Keratinocyte (primary cell): ENCODE data around the gene COPS3. TPM values are rescaled to one million over a fixed set of nuclear protein-coding genes. Genes with fewer than 3 reads are reported as not detected.

ENCODE experiments used
- DNase-seq: peaks from one replicate; pipeline ENCODE4 v3.0.0-alpha.2; 2011; ENCODE audit warnings: low read depth, missing footprints, low spot score
- FAIRE-seq: peaks from 2 replicates; lab custom pipeline; 2011; peaks lifted over from hg19 to GRCh38; lab: Jason Lieb, UNC
- H2AFZ ChIP-seq: 2 replicates; pipeline ENCODE4 v1.6.0; 2012; ENCODE audit warnings: low read length, control low read depth, inconsistent platforms; ENCODE audit not compliant: control insufficient read depth
- H3K27ac ChIP-seq: 2 replicates; pipeline ENCODE4 v1.5.1; 2011; ENCODE audit warnings: low read length; ENCODE audit not compliant: control insufficient read depth, insufficient read depth
- H3K27me3 ChIP-seq: 3 replicates; pipeline ENCODE4 v1.6.0; 2011; ENCODE audit warnings: low read length; ENCODE audit not compliant: control insufficient read depth, insufficient read depth; ENCODE audit errors: extremely low read depth
- H3K36me3 ChIP-seq, 2 experiments: 2 replicates in 1 of 2; 3 replicates in 1 of 2; pipeline ENCODE4 v1.5.1; 2011; ENCODE audit warnings: low read length in 2 of 2, mild to moderate bottlenecking in 1 of 2; ENCODE audit not compliant: control insufficient read depth in 2 of 2, insufficient read depth in 2 of 2; ENCODE audit errors: extremely low read depth in 1 of 2
- H3K4me1 ChIP-seq: 3 replicates; pipeline ENCODE4 v1.5.1; 2011; ENCODE audit warnings: low read length; ENCODE audit not compliant: control insufficient read depth, insufficient read depth; ENCODE audit errors: extremely low read depth
- H3K4me2 ChIP-seq: 3 replicates; pipeline ENCODE4 v1.6.0; 2011; ENCODE audit warnings: low read depth, low read length; ENCODE audit not compliant: control insufficient read depth, insufficient read depth; ENCODE audit errors: extremely low read depth
- H3K4me3 ChIP-seq, 3 experiments: fragments of 200-600 bp in 1 of 3; sonication (generic) in 1 of 3; 2 replicates in 2 of 3; 3 replicates in 1 of 3; pipeline ENCODE4 v1.5.1; 2011 to 2016; ENCODE audit warnings: low read length in 3 of 3, mild to moderate bottlenecking in 3 of 3, control low read depth in 2 of 3, inconsistent platforms in 1 of 3, low read depth in 1 of 3, mixed read lengths in 1 of 3, mixed run types in 1 of 3, moderate library complexity in 1 of 3; ENCODE audit not compliant: control insufficient read depth in 2 of 3, insufficient read depth in 2 of 3; ENCODE audit errors: extremely low read depth in 1 of 3
- H3K79me2 ChIP-seq: 2 replicates; pipeline ENCODE4 v1.6.0; 2012; ENCODE audit warnings: low read length; ENCODE audit not compliant: control insufficient read depth, insufficient read depth
- H3K9ac ChIP-seq: 3 replicates; pipeline ENCODE4 v1.6.0; 2011; ENCODE audit warnings: low read length; ENCODE audit not compliant: control insufficient read depth, insufficient read depth; ENCODE audit errors: extremely low read depth
- H3K9me1 ChIP-seq: 3 replicates; pipeline ENCODE4 v1.6.0; 2011; ENCODE audit warnings: low read length; ENCODE audit not compliant: control insufficient read depth, insufficient read depth; ENCODE audit errors: extremely low read depth
- H3K9me3 ChIP-seq: 2 replicates; pipeline ENCODE4 v1.5.1; 2012; ENCODE audit warnings: low read depth, low read length; ENCODE audit not compliant: control insufficient read depth
- H4K20me1 ChIP-seq: 3 replicates; pipeline ENCODE4 v1.6.0; 2011; ENCODE audit warnings: low read length; ENCODE audit not compliant: control insufficient read depth, insufficient read depth; ENCODE audit errors: extremely low read depth
- EZH2 ChIP-seq: IDR thresholded peaks from one replicate; pipeline ENCODE4 v1.6.1; 2012; ENCODE audit warnings: inconsistent platforms, mild to moderate bottlenecking, low read length, moderate library complexity
- dilution Hi-C: fragments of 300-500 bp; cut with MboI; formaldehyde crosslinking; loops from one replicate; pipeline ENCODE4 v1.7.0; 2020; ENCODE audit warnings: low sequenced_read_pairs; ENCODE audit not compliant: extremely low pct_ligation_motif_present
- polyA plus RNA-seq, 5 experiments: library from polyadenylated mRNA; depleted of rRNA in 3 of 5; stranded (reverse) in 3 of 5; stranded (forward) in 1 of 5; unstranded in 1 of 5; fragments of >200 nt; gene quantifications; 1 replicate in 1 of 5; 2 replicates in 3 of 5; 3 replicates in 1 of 5; pipeline versions ENCODE4 v1.2.1 to v1.2.3, GENCODE V29; 2011 to 2012; ENCODE audit warnings: missing spikeins in 2 of 5, low read depth in 1 of 5, low replicate concordance in 1 of 5
- TF ChIP-seq, protein P1 (sequence below), 3 experiments: IDR thresholded peaks in 1 of 3; conservative IDR thresholded peaks in 1 of 3; optimal IDR thresholded peaks in 1 of 3; 2 replicates in 2 of 3; 3 replicates in 1 of 3; pipeline versions ENCODE3 to v1.5.1; 2011; ENCODE audit warnings: low read length in 3 of 3, mild to moderate bottlenecking in 3 of 3, moderate library complexity in 2 of 3, control low read depth in 1 of 3, inconsistent platforms in 1 of 3; ENCODE audit not compliant: insufficient read depth in 2 of 3; ENCODE audit errors: extremely low read depth in 1 of 3

The COPS3 gene
- polyA plus RNA-seq, 1 donor (not counting 4 experiments of a cell fraction or from before 2014, with no cell fraction given), result 89.7 TPM

DNA sequence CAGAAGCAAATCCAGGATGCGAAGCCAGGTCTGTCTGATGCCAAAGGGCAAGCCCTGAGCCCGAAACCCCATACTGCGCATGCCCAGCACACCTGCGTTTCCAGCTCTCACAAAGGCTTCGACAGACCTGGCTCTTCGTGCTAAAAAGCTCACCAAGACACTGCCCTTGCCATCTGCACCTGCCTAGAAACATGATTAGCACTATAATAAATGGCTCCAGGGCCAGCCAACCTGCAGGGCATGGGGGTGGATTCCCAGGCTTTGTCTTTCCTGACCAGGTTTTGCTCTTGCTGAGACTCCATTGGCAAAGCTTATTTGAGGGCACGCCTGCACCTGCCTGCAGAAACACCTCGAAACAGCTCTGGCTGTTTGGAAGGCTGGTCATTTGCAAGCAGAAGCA is 60.5 kb downstream of the COPS3 start:
- Histone ChIP-seq H3K4me3 (no peak overlapping the region), H3K9me3 (no peaks in the 10 kb centered on the region), H3K27ac (no peak overlapping the region), H3K9me1 (no peaks in the 10 kb centered on the region), H3K27me3 (no peaks in the 10 kb centered on the region), H3K79me2 (no peaks in the 10 kb centered on the region), H3K36me3 (peaks cover 38 to 62% of the 10 kb centered on the region in 2 experiments), H2AFZ (no peak overlapping the region), H3K9ac (no peak overlapping the region), H4K20me1 (peaks cover 2% of the 10 kb centered on the region), H3K4me1 (no peaks in the 10 kb centered on the region), H3K4me2 (no peak overlapping the region)
- no peak for DNase-seq
- dilution Hi-C loops, result no loop called here
- TF ChIP-seq, protein P1, sequence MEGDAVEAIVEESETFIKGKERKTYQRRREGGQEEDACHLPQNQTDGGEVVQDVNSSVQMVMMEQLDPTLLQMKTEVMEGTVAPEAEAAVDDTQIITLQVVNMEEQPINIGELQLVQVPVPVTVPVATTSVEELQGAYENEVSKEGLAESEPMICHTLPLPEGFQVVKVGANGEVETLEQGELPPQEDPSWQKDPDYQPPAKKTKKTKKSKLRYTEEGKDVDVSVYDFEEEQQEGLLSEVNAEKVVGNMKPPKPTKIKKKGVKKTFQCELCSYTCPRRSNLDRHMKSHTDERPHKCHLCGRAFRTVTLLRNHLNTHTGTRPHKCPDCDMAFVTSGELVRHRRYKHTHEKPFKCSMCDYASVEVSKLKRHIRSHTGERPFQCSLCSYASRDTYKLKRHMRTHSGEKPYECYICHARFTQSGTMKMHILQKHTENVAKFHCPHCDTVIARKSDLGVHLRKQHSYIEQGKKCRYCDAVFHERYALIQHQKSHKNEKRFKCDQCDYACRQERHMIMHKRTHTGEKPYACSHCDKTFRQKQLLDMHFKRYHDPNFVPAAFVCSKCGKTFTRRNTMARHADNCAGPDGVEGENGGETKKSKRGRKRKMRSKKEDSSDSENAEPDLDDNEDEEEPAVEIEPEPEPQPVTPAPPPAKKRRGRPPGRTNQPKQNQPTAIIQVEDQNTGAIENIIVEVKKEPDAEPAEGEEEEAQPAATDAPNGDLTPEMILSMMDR (optimal IDR thresholded peaks at IDR 0.05 in 1 of 3, IDR thresholded peaks at IDR 0.05 in 1 of 3, conservative IDR thresholded peaks at IDR 0.05 in 1 of 3; ENCODE audit: extremely low read depth in 1 of 3, insufficient read depth in 2 of 3, low read length in 3 of 3), result no peak
- no peak for TF ChIP-seq EZH2
- no peak for FAIRE-seq

DNA sequence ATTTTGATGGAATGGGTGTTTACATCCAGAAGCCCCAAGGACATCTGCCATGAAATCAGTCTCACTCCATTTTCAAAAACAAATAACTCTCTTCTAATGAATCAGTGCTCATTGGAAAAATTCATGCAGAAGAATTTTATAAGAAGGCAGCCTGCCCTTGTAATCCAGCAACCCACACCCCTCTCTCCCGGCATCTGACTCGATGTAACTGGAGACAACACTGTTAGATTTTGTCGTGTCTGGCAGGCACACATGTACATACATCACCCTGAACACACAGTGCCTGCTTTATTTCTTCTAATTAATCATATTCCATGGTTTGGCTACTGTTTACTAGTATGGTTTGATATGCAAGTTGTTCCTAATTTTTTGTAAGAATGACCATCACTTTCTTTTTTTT is 63.1 kb downstream of the COPS3 start:
- Histone ChIP-seq H3K4me1 (no peaks in the 10 kb centered on the region), H3K36me3 (peaks cover 34 to 65% of the 10 kb centered on the region in 2 experiments), H3K9ac (no peak overlapping the region), H3K9me3 (no peaks in the 10 kb centered on the region), H3K9me1 (no peaks in the 10 kb centered on the region), H3K79me2 (no peaks in the 10 kb centered on the region), H3K4me2 (no peak overlapping the region), H4K20me1 (peaks cover 2% of the 10 kb centered on the region), H3K27me3 (no peaks in the 10 kb centered on the region), H3K27ac (no peak overlapping the region), H3K4me3 (no peak overlapping the region), H2AFZ (no peak overlapping the region)
- TF ChIP-seq, protein P1 (optimal IDR thresholded peaks at IDR 0.05 in 1 of 3, IDR thresholded peaks at IDR 0.05 in 1 of 3, conservative IDR thresholded peaks at IDR 0.05 in 1 of 3; ENCODE audit: extremely low read depth in 1 of 3, insufficient read depth in 2 of 3, low read length in 3 of 3), result no peak
- no peak for TF ChIP-seq EZH2
- DNase-seq, result no peak
- FAIRE-seq, result no peak
- dilution Hi-C loops, result no loop called here
